DOHH2 (cell line): ENCODE results near the gene FBXO15.

Source experiments
- H3F3A ChIP-seq: fragments of 200-600 bp; sonication (generic), shearing (Covaris generic); 2 replicates; pipeline ENCODE4 v1.6.0; 2016; ENCODE audit warnings: antibody characterized with exemption, mild to moderate bottlenecking; ENCODE audit not compliant: control insufficient read depth, insufficient read depth
- H3K27ac ChIP-seq: fragments of 200-600 bp; sonication (generic); 2 replicates; pipeline ENCODE4 v1.5.1; 2014; ENCODE audit warnings: low read depth, mild to moderate bottlenecking, low read length, moderate library complexity
- H3K27me3 ChIP-seq: fragments of 200-600 bp; sonication (generic); 2 replicates; pipeline ENCODE4 v1.6.1; 2014; ENCODE audit warnings: mild to moderate bottlenecking, low read length, mixed read lengths; ENCODE audit not compliant: control insufficient read depth
- H3K36me3 ChIP-seq: fragments of 200-600 bp; sonication (generic); 2 replicates; pipeline ENCODE4 v1.6.1; 2014; ENCODE audit warnings: mild to moderate bottlenecking, low read length, moderate library complexity, mixed read lengths; ENCODE audit not compliant: control insufficient read depth
- H3K4me1 ChIP-seq: fragments of 200-600 bp; sonication (generic); 2 replicates; pipeline ENCODE4 v1.6.1; 2014; ENCODE audit warnings: mild to moderate bottlenecking, low read length, mixed read lengths; ENCODE audit not compliant: control insufficient read depth
- H3K4me2 ChIP-seq: fragments of 200-600 bp; sonication (generic); 2 replicates; pipeline ENCODE4 v1.6.0; 2014; ENCODE audit warnings: mild to moderate bottlenecking, low read length, moderate library complexity
- H3K4me3 ChIP-seq: fragments of 200-600 bp; sonication (generic); 2 replicates; pipeline ENCODE4 v1.5.1; 2014; ENCODE audit warnings: mild to moderate bottlenecking, low read length, mixed read lengths
- H3K79me2 ChIP-seq: fragments of 200-600 bp; sonication (generic); 2 replicates; pipeline ENCODE4 v1.6.1; 2014; ENCODE audit warnings: mild to moderate bottlenecking, low read length, mixed read lengths; ENCODE audit not compliant: control insufficient read depth
- H3K9me2 ChIP-seq: fragments of 200-600 bp; sonication (generic); replicated peaks from 2 replicates; pipeline ENCODE4 v1.6.1; 2014; ENCODE audit warnings: mild to moderate bottlenecking, low read length, mixed read lengths; ENCODE audit not compliant: control insufficient read depth
- H3K9me3 ChIP-seq: fragments of 200-600 bp; sonication (generic); 2 replicates; pipeline ENCODE4 v1.6.1; 2014; ENCODE audit warnings: antibody characterized with exemption, low read length, mixed read lengths; ENCODE audit not compliant: control insufficient read depth, insufficient read depth
- H4K20me1 ChIP-seq: fragments of 200-600 bp; sonication (generic); 2 replicates; pipeline ENCODE4 v1.6.0; 2014; ENCODE audit warnings: low read depth, mild to moderate bottlenecking, antibody characterized with exemption, low read length, moderate library complexity; ENCODE audit not compliant: control insufficient read depth, insufficient read depth
- CTCF ChIP-seq: fragments of 200-600 bp; sonication (generic); IDR thresholded peaks from one replicate; pipeline ENCODE4 v1.5.1; 2014; ENCODE audit warnings: antibody characterized with exemption, mild to moderate bottlenecking, low read depth, low read length; ENCODE audit not compliant: poor library complexity, severe bottlenecking
- EZH2phosphoT487 ChIP-seq: fragments of 200-600 bp; sonication (generic); IDR thresholded peaks from 2 replicates; pipeline ENCODE4 v1.6.1; 2017; ENCODE audit warnings: borderline replicate concordance, mild to moderate bottlenecking, antibody characterized with exemption, low read length, moderate library complexity, mixed read lengths

The FBXO15 gene

GRCh38 chr18:74124642-74125041, 23.0 kb downstream of the FBXO15 start:
- H3K4me3 ChIP-seq = no peak overlapping the region
- no peaks in the 10 kb centered on the region for H3F3A ChIP-seq
- no peaks in the 10 kb centered on the region for H3K9me2 ChIP-seq
- H4K20me1 ChIP-seq = no peaks in the 10 kb centered on the region
- H3K9me3 ChIP-seq = no peaks in the 10 kb centered on the region
- no peak overlapping the region for H3K27ac ChIP-seq
- no peaks in the 10 kb centered on the region for H3K4me1 ChIP-seq
- TF ChIP-seq CTCF (no peak), EZH2phosphoT487 (no peak)
- H3K27me3 ChIP-seq = peaks cover 2% of the 10 kb centered on the region; the same call in 1 of the 2 replicates
- no peaks in the 10 kb centered on the region for H3K36me3 ChIP-seq
- H3K4me2 ChIP-seq = no peak overlapping the region
- no peaks in the 10 kb centered on the region for H3K79me2 ChIP-seq

- H3K9me2 ChIP-seq = no peaks in the 10 kb centered on the region
- no peaks in the 10 kb centered on the region for H3K36me3 ChIP-seq
- H3K79me2 ChIP-seq = no peaks in the 10 kb centered on the region
- H4K20me1 ChIP-seq = no peaks in the 10 kb centered on the region
- H3K4me2 ChIP-seq = no peak overlapping the region
- H3K27me3 ChIP-seq = no peaks in the 10 kb centered on the region; the same call in 1 of the 2 replicates
- TF ChIP-seq EZH2phosphoT487 = no peak
- no peak for TF ChIP-seq CTCF
- no peak overlapping the region for H3K27ac ChIP-seq
- no peak overlapping the region for H3K4me3 ChIP-seq
- H3K9me3 ChIP-seq = no peaks in the 10 kb centered on the region
- H3K4me1 ChIP-seq = no peaks in the 10 kb centered on the region
- no peaks in the 10 kb centered on the region for H3F3A ChIP-seq
These were observed 24.4 kb downstream of the FBXO15 start for GRCh38 chr18:74123200-74123599.

GRCh38 chr18:74116633-74117554, 30.7 kb downstream of the FBXO15 start:
- Histone ChIP-seq H4K20me1 (no peaks in the 10 kb centered on the region), H3K36me3 (no peaks in the 10 kb centered on the region), H3F3A (no peaks in the 10 kb centered on the region), H3K9me2 (no peaks in the 10 kb centered on the region), H3K79me2 (no peaks in the 10 kb centered on the region), H3K4me1 (no peaks in the 10 kb centered on the region), H3K27ac (no peak overlapping the region), H3K4me3 (no peak overlapping the region), H3K9me3 (no peaks in the 10 kb centered on the region), H3K4me2 (no peak overlapping the region), H3K27me3 (no peaks in the 10 kb centered on the region; the same call in 1 of the 2 replicates)
- TF ChIP-seq EZH2phosphoT487 (no peak), CTCF (peak; percentile 74)
